K562 treated with DMSO at 1 percent for 48 hours (cell line): ENCODE measurements around the gene CLDN19. TPM values are rescaled to one million over a fixed set of nuclear protein-coding genes. Genes with fewer than 3 reads are reported as not detected.

Experiments used
- total RNA-seq: library from RNA; unstranded; fragments of 300-600 nt; gene quantifications from 2 replicates; pipeline ENCODE4 v1.2.3, GENCODE V29; 2022; ENCODE audit warnings: low replicate concordance; ENCODE audit errors: extremely low read depth

CLDN19 gene, protein sequence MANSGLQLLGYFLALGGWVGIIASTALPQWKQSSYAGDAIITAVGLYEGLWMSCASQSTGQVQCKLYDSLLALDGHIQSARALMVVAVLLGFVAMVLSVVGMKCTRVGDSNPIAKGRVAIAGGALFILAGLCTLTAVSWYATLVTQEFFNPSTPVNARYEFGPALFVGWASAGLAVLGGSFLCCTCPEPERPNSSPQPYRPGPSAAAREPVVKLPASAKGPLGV
- not detected in 2 replicates for total RNA-seq

DNA sequence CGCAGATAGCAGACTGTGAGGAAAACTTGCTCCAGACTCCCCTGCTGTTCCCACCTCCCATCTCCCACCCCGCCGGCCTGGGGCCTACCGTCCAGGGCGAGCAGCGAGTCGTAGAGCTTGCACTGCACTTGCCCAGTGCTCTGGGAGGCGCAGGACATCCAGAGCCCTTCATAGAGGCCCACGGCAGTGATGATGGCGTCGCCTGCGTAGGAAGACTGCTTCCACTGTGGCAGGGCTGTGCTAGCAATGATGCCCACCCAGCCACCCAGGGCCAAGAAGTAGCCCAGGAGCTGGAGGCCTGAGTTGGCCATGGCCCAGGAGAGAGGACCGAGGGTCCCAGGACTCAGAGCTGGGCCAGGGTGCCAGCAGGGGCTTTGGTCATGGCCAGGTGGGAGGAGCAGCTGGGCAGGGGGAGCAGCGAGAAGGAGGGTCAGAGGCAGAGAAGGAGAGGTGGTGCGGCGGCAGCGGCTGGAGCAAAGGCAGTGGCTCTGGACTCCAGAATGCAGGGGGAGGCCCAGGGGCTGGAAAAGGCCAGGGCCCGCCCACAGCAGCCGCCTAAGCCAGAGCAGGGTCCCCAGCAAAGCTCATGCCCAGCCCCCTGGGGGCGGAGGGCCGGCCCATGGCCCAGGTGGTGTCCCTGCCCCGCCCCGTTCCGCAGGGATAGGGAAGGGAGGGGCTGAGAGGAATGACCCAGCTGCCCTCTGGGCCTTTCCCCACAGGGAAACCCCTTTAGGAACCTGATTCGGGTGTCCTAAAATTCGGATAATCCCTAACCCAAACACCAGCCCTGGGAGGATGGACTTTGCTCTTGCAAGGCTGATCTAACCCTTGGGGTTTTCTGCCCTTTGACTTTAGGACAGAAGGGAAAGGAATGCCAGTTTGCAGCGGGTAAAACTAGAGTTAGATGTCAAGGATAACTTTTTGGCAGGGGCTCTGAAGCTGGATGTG is at the start of gene CLDN19:
CLDN19 (minus strand) TSS at position 484 of the 948 bp plus-strand sequence; CDS start at position 311, 173 bp downstream.

DNA sequence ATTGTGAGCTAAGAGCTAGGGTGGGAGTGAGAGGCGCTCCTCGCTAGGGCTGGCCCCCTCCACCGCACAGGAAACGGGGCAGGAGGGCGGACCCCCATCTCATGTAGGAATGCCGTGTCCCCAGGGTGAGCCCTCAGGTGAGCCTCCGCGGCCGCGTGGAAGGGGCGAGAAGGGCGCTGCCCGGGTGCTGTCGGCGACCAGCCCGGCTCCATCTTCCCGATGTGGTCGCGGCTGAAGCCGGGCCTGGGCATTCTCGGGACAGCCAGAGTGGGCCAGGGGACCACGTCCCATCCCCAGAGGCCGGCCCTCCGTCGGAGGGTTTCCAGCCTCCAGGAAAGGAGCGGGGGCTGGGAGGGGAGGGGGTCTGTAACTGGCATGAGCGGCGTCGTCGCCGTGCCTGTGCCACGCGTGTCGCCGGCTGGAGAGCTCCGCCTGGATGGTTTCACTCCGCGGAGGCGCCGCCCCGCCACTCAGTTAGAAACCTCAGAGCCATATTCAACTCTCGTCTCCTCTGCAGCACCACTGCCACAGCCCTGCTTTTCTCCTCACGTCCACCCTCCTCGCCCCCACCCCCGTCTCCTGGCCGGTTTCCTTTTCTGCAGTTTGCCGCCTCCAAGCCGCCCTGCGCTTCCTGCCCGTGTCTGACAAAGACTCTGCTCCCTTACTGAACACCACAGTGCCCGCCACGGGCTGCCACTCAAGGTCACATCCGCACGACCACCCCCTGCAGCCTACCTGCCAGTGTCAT is 45.1 kb upstream of the CLDN19 start, which contains the start of gene TMEM269:
TMEM269 (plus strand) TSS at position 46 of the 748 bp plus-strand sequence. CDS start 4,903 bp downstream, outside the sequence.

DNA sequence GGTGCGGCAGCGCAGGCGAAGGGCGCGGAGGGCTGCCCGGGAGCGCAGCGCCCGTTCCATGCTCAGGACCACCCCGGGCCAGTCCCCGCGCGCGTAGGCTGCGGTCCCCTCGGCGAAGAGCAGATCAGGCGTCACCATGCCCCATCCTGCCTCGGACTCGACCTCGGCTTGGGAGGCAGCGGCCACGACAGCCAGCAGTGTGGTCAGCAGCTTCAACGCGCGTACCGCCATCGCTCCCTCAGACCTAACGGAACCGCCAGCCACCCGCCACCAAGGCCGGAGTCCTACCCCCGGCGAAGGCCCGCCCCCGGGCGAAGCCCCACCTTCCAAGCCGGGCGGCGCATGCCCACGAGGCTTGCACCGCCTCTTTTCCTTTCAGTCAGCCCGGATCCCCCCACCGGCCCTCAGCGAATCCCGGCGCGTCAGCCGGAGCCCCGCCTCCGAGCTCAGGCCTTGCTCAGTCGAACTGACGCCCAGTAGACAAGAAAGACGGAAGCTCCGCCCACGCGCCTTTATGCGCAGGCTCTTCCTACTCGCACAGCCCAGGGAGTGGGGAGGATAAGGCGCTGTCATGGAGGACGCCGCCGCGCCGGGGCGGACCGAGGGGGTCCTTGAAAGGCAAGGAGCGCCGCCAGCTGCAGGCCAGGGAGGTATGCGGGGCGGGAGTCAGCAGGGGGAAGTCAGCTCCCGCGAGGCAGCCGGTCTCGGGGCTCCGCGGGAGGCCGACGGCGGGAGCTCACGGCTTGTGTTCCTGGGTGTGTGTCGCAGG is 26.9 kb upstream of the CLDN19 start, which contains the start of the genes C1orf50 and P3H1:
C1orf50 (plus strand) TSS at position 509 of the 769 bp plus-strand sequence; CDS start at position 572, 63 bp downstream.
P3H1 (minus strand) TSS at position 288 of the 769 bp plus-strand sequence; CDS start at position 231, 57 bp downstream.

Other genes starting within 250 kb of the CLDN19 start
- not detected in 2 replicates for gene PPIH, start 81.8 kb downstream of the CLDN19 start, total RNA-seq
- gene YBX1, start 57.8 kb downstream of the CLDN19 start, total RNA-seq, result 639 and 731 TPM in 2 replicates
- gene P3H1, start 26.8 kb upstream of the CLDN19 start, total RNA-seq, result 281 TPM in 1 of 2 replicates, not detected in the other
- gene C1orf50, start 27.0 kb upstream of the CLDN19 start, total RNA-seq, result not detected in 2 replicates
- gene TMEM269, start 44.8 kb upstream of the CLDN19 start, total RNA-seq, result not detected in 2 replicates
- gene ERMAP, start 76.9 kb upstream of the CLDN19 start, total RNA-seq, result not detected in 2 replicates
- gene SVBP, start 77.2 kb upstream of the CLDN19 start, total RNA-seq, result not detected in 2 replicates
- not detected in 2 replicates for gene ZNF691, start 106.4 kb upstream of the CLDN19 start, total RNA-seq
- 1,332 TPM in 1 of 2 replicates, not detected in the other for gene SLC2A1, start 218.6 kb upstream of the CLDN19 start, total RNA-seq